GM19452 (cell line): Measurements from ENCODE around the gene FSD1L.
"Not testable (repeated sequence)": the region's sequence is repeated elsewhere in the genome, so short reads cannot be mapped to it uniquely, and the experiment has no call there.

Source experiments
- ATAC-seq: cut with Tn5 transposase; IDR thresholded peaks from one replicate; pipeline ENCODE4 v1.9.1; 2021; ENCODE audit not compliant: unreplicated experiment

The FSD1L gene

GRCh38 chr9:105541838-105542237, 94.0 kb downstream of the FSD1L start:
- peak; percentile 89 for ATAC-seq

GRCh38 chr9:105554042-105554441, 106.2 kb downstream of the FSD1L start:
- ATAC-seq, result no peak

- ATAC-seq, result peak; percentile 98
Measured at GRCh38 chr9:105557804-105558610, 110.2 kb downstream of the FSD1L start, which contains the start of gene FKTN. Gene FKTN, plus strand, starts transcription at chr9:105558131. Its CDS starts 16,902 bp downstream, at chr9:105575033.

GRCh38 chr9:105572455-105572854, 124.6 kb downstream of the FSD1L start:
- no peak for ATAC-seq

GRCh38 chr9:105579952-105580351, 132.1 kb downstream of the FSD1L start:
- not testable (repeated sequence) for ATAC-seq

- ATAC-seq, result not testable (repeated sequence)
Measured at GRCh38 chr9:105581550-105581949, 133.7 kb downstream of the FSD1L start.

- ATAC-seq, result no peak
Measured at GRCh38 chr9:105593145-105593544, 145.3 kb downstream of the FSD1L start.
